Fibroblast of skin of abdomen (primary cell): ENCODE data around the gene LARP7.
A peak's percentile ranks its signal among the peaks of the same experiment; 100 is the strongest.
"Not testable (repeated sequence)": the region's sequence is repeated elsewhere in the genome, so short reads cannot be mapped to it uniquely, and the experiment has no call there.

Experiments
- DNase-seq: peaks from one replicate; pipeline ENCODE4 v3.0.0-alpha.2; 2013

The LARP7 gene

GRCh38 chr4:112650332-112650731 is 13.4 kb downstream of the LARP7 start:
- no peak for DNase-seq

GRCh38 chr4:112651641-112652040 is 14.7 kb downstream of the LARP7 start:
- no peak for DNase-seq

GRCh38 chr4:112652216-112652615 is 15.3 kb downstream of the LARP7 start:
- DNase-seq, result no peak

- DNase-seq, result no peak
Measured at GRCh38 chr4:112655270-112655669, 18.3 kb downstream of the LARP7 start.

- not testable (repeated sequence) for DNase-seq
Measured at GRCh38 chr4:112656115-112656514, 19.2 kb downstream of the LARP7 start.

- no peak for DNase-seq
Measured at GRCh38 chr4:112664611-112665010, 27.7 kb downstream of the LARP7 start.

GRCh38 chr4:112668131-112668530 is 31.2 kb downstream of the LARP7 start:
- no peak for DNase-seq

- no peak for DNase-seq
Measured at GRCh38 chr4:112673076-112673475, 36.1 kb downstream of the LARP7 start.

GRCh38 chr4:112673686-112674085 is 36.7 kb downstream of the LARP7 start:
- no peak for DNase-seq

GRCh38 chr4:112674376-112674775 is 37.4 kb downstream of the LARP7 start:
- DNase-seq, result no peak

- no peak for DNase-seq
Measured at GRCh38 chr4:112677519-112678091, 40.7 kb downstream of the LARP7 start.

GRCh38 chr4:112680996-112681395 is 44.1 kb downstream of the LARP7 start:
- DNase-seq, result no peak

- no peak for DNase-seq
Measured at GRCh38 chr4:112693507-112693906, 56.6 kb downstream of the LARP7 start.

- DNase-seq, result no peak
Measured at GRCh38 chr4:112700679-112701078, 63.7 kb downstream of the LARP7 start.

- peak; percentile 31 for DNase-seq
Measured at GRCh38 chr4:112702892-112703291, 65.9 kb downstream of the LARP7 start.

GRCh38 chr4:112704322-112704721 is 67.4 kb downstream of the LARP7 start:
- no peak for DNase-seq

- DNase-seq, result peak; percentile 76
Measured at GRCh38 chr4:112704991-112705845, 68.3 kb downstream of the LARP7 start.

- DNase-seq, result not testable (repeated sequence)
Measured at GRCh38 chr4:112705891-112706839, 69.2 kb downstream of the LARP7 start.

- DNase-seq, result no peak
Measured at GRCh38 chr4:112706840-112707207, 69.9 kb downstream of the LARP7 start.
